Right ventricle myocardium inferior (tissue), 1 donor: Measurements from ENCODE around the gene RAPH1. TPM values are rescaled to one million over a fixed set of nuclear protein-coding genes. Genes with fewer than 3 reads are reported as not detected.
A peak's percentile ranks its signal among the peaks of the same experiment; 100 is the strongest.

ENCODE experiments used
- ATAC-seq: fragments of 200-7000 bp; cut with Tn5 transposase; one replicate; pipeline ENCODE4 v1.9.1; 2020; ENCODE audit warnings: mild to moderate bottlenecking, moderate library complexity
- DNase-seq: peaks from one replicate; pipeline ENCODE4 v3.0.0; 2021; ENCODE audit errors: missing footprints
- intact Hi-C: fragments of 100-400 bp; cut with DNase I; formaldehyde crosslinking; loops from one replicate; pipeline ENCODE4 v1.11.0; 2022
- long read RNA-seq: library from polyadenylated mRNA; unstranded; transcript quantifications from one replicate; pipeline ENCODE4 v2.0.0, GENCODE V29; 2021
- total RNA-seq: library from RNA; stranded (reverse); fragmentation: NEBNext Ultra II Directional; extraction: Animal tissue kit (Norgen Biotek cat#: 25700); gene quantifications from one replicate; pipeline ENCODE4 v1.2.1, GENCODE V29; 2021
- donor health status: DM: no; HTN: yes; CAD: no; lungs with severe emphysema.

The RAPH1 gene
- 15.1 TPM for total RNA-seq
- long read RNA-seq, partial matches to known transcripts = 0 of 2 reads
- long read RNA-seq, other reads (novel, unspliced or antisense) = 2 of 2 reads

- intact Hi-C loops = loop anchor here (2.0 to 10.0 kb wide), 3 partner anchors 120 to 247 kb away; no protein-coding TSS in a partner anchor
- ATAC-seq = peak; percentile 94
- peak; percentile 94 for DNase-seq
Measured at GRCh38 chr2:203535078-203535783, at the start of gene RAPH1. RAPH1 (minus strand) TSS chr2:203535301; CDS start chr2:203495353, 39,948 bp downstream.

- DNase-seq (no peak), ATAC-seq (no peak)
Measured at GRCh38 chr2:203584784-203585183, 49.7 kb upstream of the RAPH1 start.

GRCh38 chr2:203583701-203584100 is 48.6 kb upstream of the RAPH1 start:
- no peak for DNase-seq
- intact Hi-C loops = no loop called here
- ATAC-seq = no peak

More at GRCh38 chr2:203584784-203585183, 49.7 kb upstream of the RAPH1 start:
- intact Hi-C loops = no loop called here

- intact Hi-C loops = no loop called here
- ATAC-seq (no peak), DNase-seq (no peak)
Measured at GRCh38 chr2:203583084-203583695, 48.1 kb upstream of the RAPH1 start.

- ATAC-seq (peak; percentile 69), DNase-seq (no peak)
- intact Hi-C loops = no loop called here
Measured at GRCh38 chr2:203582468-203582867, 47.4 kb upstream of the RAPH1 start.

- ATAC-seq = no peak
- no peak for DNase-seq
- intact Hi-C loops = no loop called here
Measured at GRCh38 chr2:203580844-203581243, 45.7 kb upstream of the RAPH1 start.

GRCh38 chr2:203579730-203580129 is 44.6 kb upstream of the RAPH1 start:
- DNase-seq (no peak), ATAC-seq (no peak)
- intact Hi-C loops = no loop called here

GRCh38 chr2:203578759-203579643 is 43.9 kb upstream of the RAPH1 start:
- intact Hi-C loops = no loop called here

GRCh38 chr2:203574824-203575223 is 39.7 kb upstream of the RAPH1 start:
- intact Hi-C loops = no loop called here
- no peak for ATAC-seq
- DNase-seq = no peak

More at GRCh38 chr2:203578759-203579643, 43.9 kb upstream of the RAPH1 start:
- DNase-seq (no peak), ATAC-seq (no peak)

- intact Hi-C loops = no loop called here
- DNase-seq (no peak), ATAC-seq (no peak)
Measured at GRCh38 chr2:203572316-203572715, 37.2 kb upstream of the RAPH1 start.

GRCh38 chr2:203569677-203570316 is 34.7 kb upstream of the RAPH1 start:
- intact Hi-C loops = no loop called here
- no peak for ATAC-seq
- no peak for DNase-seq

GRCh38 chr2:203567691-203568090 is 32.6 kb upstream of the RAPH1 start:
- intact Hi-C loops = no loop called here
- ATAC-seq (no peak), DNase-seq (no peak)

GRCh38 chr2:203566161-203566560 is 31.1 kb upstream of the RAPH1 start:
- DNase-seq (no peak), ATAC-seq (no peak)
- intact Hi-C loops = no loop called here

GRCh38 chr2:203565076-203565475 is 30.0 kb upstream of the RAPH1 start:
- DNase-seq = no peak
- ATAC-seq = no peak
- intact Hi-C loops = no loop called here

GRCh38 chr2:203562268-203562667 is 27.2 kb upstream of the RAPH1 start:
- intact Hi-C loops = no loop called here
- DNase-seq (no peak), ATAC-seq (peak; percentile 92)

- ATAC-seq (no peak), DNase-seq (no peak)
Measured at GRCh38 chr2:203559641-203560040, 24.5 kb upstream of the RAPH1 start.

GRCh38 chr2:203553784-203554183 is 18.7 kb upstream of the RAPH1 start:
- ATAC-seq = no peak
- DNase-seq = no peak

More at GRCh38 chr2:203559641-203560040, 24.5 kb upstream of the RAPH1 start:
- intact Hi-C loops = no loop called here

GRCh38 chr2:203551778-203552177 is 16.7 kb upstream of the RAPH1 start:
- ATAC-seq (no peak), DNase-seq (no peak)
- intact Hi-C loops = no loop called here

More at GRCh38 chr2:203553784-203554183, 18.7 kb upstream of the RAPH1 start:
- intact Hi-C loops = no loop called here

- DNase-seq (no peak), ATAC-seq (no peak)
- intact Hi-C loops = no loop called here
Measured at GRCh38 chr2:203550266-203550665, 15.2 kb upstream of the RAPH1 start.
